Measurements from ENCODE around the gene PTPRA.
"Not testable (repeated sequence)": the region's sequence is repeated elsewhere in the genome, so short reads cannot be mapped to it uniquely, and the experiment has no call there.

PTPRA gene

DNA sequence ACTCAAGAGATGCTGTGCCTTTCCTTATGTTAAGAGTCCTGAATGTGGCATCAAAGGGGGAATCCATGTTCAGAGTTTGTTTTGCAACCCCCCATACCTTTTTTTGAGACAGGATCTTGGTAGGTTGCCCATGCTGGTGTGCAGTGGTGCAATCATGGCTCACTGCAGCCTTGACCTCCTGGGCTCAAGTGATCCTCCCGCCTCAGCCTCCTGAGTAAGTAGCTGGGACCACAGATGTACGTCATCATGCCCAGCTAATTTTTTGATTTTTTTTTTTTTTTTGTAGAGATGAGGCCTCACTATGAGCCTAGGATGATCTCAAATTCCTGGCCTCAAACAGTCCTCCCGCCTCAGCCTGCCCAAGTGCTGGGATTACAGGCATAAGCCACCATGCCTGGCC is 16.5 kb downstream of the PTPRA start:
- no peak for DNase-seq

DNA sequence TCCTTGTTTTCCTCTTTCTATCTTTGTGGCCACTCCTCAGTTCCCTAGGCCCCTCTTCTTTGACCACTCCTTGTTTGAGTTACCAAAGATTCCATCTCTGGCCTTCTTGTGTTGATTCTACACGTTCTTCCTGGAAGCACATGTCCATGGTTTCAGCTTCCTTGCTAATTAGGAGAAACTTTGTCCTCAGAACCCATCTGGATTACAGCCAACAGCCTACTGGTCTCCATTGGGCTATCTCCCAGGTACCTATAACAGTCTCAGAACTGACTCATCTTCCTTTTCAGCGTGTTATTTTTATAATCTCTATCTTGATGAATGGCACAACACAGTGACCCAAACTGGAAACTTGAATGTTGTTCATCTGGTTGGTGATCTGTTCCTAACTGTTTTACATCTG is 17.5 kb downstream of the PTPRA start:
- DNase-seq: no peak

GRCh38 chr20:2891343-2891742 is 18.1 kb downstream of the PTPRA start:
- no peak for DNase-seq

GRCh38 chr20:2892376-2892775 is 19.1 kb downstream of the PTPRA start:
- no peak for DNase-seq

DNA sequence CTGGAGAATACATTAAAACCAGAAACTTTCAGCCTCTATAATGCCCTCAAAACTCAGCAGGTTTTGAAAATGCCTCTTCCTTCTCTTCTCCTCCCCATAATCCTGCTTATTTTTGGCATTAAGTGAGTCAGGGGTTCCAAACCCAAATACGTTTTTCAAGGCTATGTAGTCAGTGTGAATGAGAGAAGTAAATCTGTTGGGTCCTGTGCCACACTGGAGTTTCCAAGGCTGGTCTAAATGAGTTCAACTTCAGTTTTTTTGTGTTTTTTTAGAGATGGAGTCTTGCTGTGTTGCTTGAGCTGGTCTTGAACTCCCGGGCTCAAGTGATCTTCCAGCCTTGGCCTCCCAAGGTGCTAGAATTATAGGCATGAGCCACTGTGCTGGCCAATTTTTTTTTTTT is 20.9 kb downstream of the PTPRA start:
- DNase-seq: no peak

DNA sequence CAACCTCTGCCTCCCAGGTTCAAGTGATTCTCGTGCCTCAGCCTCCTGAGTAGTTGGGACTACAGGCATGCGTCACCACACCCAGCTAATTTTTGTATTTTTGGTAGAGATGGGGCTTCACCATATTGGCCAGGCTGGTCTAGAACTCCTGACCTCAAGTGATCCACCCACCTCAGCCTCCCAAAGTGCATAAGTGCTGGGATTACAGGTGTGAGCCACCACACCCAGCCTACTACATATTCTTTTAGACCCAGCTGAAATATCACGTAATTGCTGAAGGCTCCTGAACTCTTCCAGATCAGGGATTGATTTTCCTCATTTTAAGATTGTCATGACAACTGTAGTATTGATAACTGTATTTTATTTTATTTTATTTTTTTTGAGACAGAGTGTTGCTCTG is 21.9 kb downstream of the PTPRA start:
- DNase-seq: not testable (repeated sequence)

DNA sequence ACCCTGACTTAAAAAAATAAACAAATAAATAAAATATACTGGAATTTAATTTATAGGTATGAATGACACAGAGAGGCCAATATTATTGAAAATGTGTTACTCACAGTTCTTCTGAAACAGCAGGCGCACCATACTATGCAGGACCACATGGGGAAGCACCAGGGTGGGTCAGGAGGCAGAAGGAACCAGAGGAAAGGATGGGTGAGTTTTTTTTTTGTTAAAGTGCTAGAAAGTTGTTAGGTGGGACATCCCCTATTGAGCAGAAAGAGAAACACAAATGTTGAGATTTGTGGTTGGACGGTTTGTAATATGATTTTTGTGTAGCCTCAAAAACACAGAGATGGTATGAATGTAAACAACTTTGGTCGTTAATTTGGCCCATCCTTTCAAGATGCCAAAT is 26.0 kb downstream of the PTPRA start:
- no peak for DNase-seq

GRCh38 chr20:2900845-2901592 is 27.7 kb downstream of the PTPRA start:
- no peak for DNase-seq

GRCh38 chr20:2902291-2902690 is 29.0 kb downstream of the PTPRA start:
- DNase-seq: no peak

DNA sequence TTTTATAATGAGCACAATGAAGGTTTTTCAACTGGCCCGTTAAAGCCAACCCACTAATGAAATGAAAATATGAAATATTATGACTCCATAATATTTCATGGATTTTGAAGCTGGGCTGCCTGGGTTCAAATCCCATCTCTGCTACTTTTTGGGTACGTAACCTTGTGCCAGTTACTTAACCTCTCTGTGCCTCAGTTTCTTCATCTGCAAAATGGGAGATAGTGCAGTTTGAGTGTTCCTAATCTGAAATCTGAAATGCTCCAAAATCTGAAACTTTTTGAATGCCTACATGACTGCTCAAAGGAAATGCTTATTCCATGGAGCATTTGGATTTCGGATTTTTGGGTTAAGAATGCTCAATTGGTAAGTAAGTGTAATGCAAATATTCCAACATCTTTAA is 29.5 kb downstream of the PTPRA start:
- DNase-seq: no peak

- no peak for DNase-seq
Measured at GRCh38 chr20:2903686-2904085, 30.4 kb downstream of the PTPRA start.

GRCh38 chr20:2907519-2907918 is 34.2 kb downstream of the PTPRA start:
- DNase-seq: no peak

- no peak for DNase-seq
Measured at GRCh38 chr20:2909953-2910352, 36.7 kb downstream of the PTPRA start.

- no peak for DNase-seq
Measured at GRCh38 chr20:2911200-2911599, 37.9 kb downstream of the PTPRA start.

DNA sequence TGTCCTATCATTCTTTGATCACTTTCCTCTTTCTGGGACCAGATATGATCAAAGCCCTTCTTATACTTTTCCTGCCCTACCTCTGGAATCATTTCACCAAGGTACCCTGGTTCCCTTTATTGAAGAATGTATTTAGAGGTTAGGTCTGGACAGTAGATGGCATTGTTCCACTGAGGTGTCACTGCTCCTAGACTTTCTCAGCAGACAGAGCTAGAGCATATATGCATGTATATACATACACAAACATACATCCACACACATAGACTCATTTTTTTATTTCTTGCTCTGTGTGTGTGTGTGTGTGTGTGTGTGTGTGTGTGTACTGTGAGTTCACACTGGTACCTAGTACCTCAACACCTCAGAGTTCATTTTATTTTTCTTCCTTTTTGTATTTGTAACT is 40.9 kb downstream of the PTPRA start:
- DNase-seq: no peak

- DNase-seq: no peak
Measured at GRCh38 chr20:2917266-2917665, 44.0 kb downstream of the PTPRA start.

DNA sequence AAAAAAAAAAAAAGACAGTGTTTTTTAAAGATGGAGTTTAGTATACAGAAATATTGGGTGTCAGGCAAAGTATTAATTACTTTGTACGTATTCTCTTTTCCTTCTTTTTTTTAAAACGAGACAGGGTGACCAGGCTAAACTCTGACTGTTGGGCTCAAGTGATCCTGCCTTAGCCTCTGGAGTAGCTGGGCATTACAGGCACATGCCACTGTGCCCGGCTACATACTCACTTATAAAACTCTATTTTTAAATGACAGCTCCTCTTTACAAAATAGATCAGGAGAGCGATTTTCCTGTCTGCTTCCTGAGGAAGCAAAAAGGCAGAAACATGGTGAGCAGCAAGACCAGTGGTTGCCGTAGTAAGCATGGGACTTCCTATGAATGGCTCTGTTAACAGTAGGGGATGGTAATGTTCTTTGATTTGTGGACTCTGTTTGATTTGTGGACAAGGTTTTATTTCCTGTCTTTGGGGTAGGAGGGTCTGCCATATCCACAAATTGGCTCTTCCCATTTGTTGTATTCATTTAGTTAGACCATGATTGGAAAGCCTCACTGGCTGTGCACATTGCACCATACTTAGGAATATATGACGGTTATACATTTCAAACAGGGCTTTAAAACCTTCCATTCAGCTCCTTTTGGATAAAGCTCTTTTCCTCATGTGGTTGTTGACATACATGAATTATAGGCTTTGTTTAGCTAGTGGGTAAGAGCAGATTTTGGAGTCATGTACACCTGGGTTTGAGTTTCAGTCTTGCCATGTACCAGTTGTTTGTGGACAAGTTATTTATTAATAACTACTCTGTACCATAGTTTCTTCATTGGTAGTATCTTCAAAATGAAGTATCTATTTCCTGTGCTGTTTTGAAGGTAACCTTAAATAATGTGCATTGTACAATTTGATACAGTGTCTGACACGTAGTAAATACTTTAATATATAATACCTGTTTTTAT is 45.1 kb downstream of the PTPRA start:
- DNase-seq: no peak

DNA sequence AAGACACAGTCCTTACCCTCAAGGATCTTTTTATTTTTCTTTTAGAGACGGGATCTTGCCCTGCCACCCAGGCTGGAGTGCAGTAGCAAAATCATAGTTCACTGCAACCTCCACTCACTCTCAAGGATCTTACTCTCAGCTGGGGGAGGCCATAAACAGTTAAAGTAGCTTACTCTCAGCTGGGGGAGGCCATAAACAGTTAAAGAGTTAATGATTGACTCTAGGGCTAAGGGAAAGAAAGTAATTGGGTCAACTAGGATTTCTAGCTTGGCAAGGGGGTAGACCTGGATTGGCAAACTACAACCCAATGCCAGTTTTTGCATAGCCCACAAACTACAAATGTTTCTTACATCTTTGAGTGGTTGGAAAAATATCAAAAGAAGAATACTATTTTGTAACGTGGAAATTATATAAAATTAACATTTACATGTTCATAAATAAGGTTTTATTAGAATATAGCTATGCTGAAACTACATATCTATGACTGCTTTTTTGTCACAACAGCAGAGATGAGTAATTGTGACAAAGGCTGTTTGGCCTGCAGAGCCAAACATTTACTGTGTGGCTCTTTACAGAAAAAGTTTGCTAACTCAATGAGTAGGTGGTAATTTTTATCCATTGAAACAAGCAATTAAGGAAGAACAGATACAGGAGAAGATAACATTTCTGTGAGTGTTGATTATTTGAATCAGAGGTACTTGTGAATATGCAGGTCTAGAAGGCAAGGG is 46.4 kb downstream of the PTPRA start:
- no peak for DNase-seq

DNA sequence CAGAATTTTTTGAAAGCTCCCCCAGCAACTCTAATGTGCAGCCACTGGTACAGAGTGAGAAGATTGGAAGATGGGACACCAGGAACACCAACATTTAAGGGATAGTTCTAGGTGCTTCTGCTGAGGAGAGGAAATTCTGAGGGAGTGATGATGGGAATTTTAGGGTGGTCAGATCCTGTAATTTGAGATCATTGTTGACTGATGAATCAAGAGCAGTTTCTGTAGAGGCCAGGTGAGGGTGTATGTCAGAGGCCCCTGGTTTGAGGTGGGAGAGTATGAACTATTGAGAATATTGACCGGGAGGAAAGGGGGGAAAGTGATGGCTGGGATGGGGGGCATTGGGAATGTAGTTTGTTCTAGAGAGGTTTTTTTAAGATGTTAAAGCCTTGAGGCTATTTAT is 47.2 kb downstream of the PTPRA start:
- DNase-seq: no peak

DNA sequence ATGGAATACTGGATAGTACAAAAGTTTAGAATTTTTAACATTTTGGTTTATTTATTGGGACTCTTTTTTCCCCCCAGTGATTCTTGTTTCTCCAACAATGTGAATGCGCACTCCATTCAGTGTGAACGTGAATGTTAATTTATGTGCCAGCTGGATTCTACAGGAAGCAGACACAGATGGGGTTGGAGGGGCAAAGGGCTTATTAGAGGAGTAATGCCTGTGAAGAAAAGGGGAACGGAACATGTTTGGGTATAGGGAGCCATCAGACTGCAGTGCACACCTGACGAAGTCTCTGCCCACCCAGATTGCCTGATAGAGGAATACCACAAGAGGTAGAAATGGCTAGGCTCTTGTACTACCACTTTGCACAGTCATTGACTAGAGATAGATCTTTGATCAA is 48.2 kb downstream of the PTPRA start:
- no peak for DNase-seq

DNA sequence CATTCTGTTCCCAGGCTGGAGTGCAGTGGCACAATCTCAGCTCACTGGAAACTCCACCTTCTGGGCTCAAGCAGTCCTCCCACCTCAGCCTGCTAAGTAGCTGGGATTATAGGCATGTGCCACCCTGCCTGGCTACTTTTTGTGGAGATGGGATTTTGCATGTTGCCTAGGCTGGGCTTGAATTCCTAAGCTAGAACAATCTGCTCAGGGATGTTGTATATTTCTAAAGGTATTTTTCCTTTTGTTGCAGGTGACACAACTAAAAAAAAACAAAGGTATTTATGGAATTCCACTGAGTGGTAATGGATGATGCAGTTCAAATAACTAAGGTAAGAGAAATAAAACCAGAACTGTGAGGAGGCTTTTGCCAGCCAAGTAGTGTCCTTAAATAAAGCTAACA is 49.7 kb downstream of the PTPRA start:
- no peak for DNase-seq

DNA sequence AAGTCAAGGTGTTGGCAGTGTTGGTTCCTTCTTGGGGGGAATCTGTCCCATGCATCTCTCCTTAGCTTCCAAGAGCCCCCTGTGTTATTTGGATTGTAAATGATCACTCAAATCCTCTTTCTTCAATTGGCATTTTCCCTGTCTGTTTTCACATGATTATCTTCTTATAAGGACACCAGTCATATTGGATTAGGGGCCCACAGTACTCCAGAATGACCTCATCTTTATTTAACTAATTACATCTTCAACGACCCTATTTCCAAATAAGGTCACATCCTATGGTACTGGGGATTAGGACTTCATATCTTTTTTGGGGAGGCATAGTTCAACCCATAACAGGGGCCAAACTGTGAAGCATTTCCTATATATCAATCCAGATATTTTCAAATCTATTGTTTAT is 57.3 kb downstream of the PTPRA start:
- DNase-seq: no peak

- DNase-seq: no peak
Measured at GRCh38 chr20:2932498-2932897, 59.2 kb downstream of the PTPRA start.

- DNase-seq: no peak
Measured at GRCh38 chr20:2937902-2938301, 64.6 kb downstream of the PTPRA start.

Data from CD4-positive, alpha-beta T cell treated with Interleukin-17A for 4 hours (primary cell).